Nephron (organoid): Measurements from ENCODE around the gene PFDN2.
"Not testable (repeated sequence)": the region's sequence is repeated elsewhere in the genome, so short reads cannot be mapped to it uniquely, and the experiment has no call there.

Experiments used
- H3K27ac Mint-ChIP-seq, 3 experiments: 2 replicates each; pipeline ENCODE4 v1.8.0; 2020; ENCODE audit warnings: mixed read lengths in 3 of 3, mild to moderate bottlenecking in 2 of 3, moderate library complexity in 1 of 3
- H3K27me3 Mint-ChIP-seq: 2 replicates; pipeline ENCODE4 v1.8.0; 2021; ENCODE audit warnings: low read depth, mild to moderate bottlenecking, moderate library complexity, mixed read lengths
- H3K36me3 Mint-ChIP-seq: 2 replicates; pipeline ENCODE4 v1.8.0; 2020; ENCODE audit warnings: low read depth, mixed read lengths
- H3K4me1 Mint-ChIP-seq: 2 replicates; pipeline ENCODE4 v1.8.0; 2020; ENCODE audit warnings: mixed read lengths
- H3K4me3 Mint-ChIP-seq, 3 experiments: 2 replicates each; pipeline ENCODE4 v1.8.0; 2020; ENCODE audit warnings: mild to moderate bottlenecking in 3 of 3, mixed read lengths in 3 of 3, moderate library complexity in 2 of 3
- H3K9me3 Mint-ChIP-seq: 2 replicates; pipeline ENCODE4 v1.8.0; 2020; ENCODE audit warnings: mixed read lengths
- TF ChIP-seq, protein P1 (sequence below), 3 experiments: fragments of 200-600 bp; sonication (generic); IDR thresholded peaks; one replicate each; pipeline ENCODE4 v1.5.0; 2021; ENCODE audit warnings: antibody characterized with exemption in 3 of 3; ENCODE audit not compliant: unreplicated experiment in 3 of 3

The PFDN2 gene

DNA sequence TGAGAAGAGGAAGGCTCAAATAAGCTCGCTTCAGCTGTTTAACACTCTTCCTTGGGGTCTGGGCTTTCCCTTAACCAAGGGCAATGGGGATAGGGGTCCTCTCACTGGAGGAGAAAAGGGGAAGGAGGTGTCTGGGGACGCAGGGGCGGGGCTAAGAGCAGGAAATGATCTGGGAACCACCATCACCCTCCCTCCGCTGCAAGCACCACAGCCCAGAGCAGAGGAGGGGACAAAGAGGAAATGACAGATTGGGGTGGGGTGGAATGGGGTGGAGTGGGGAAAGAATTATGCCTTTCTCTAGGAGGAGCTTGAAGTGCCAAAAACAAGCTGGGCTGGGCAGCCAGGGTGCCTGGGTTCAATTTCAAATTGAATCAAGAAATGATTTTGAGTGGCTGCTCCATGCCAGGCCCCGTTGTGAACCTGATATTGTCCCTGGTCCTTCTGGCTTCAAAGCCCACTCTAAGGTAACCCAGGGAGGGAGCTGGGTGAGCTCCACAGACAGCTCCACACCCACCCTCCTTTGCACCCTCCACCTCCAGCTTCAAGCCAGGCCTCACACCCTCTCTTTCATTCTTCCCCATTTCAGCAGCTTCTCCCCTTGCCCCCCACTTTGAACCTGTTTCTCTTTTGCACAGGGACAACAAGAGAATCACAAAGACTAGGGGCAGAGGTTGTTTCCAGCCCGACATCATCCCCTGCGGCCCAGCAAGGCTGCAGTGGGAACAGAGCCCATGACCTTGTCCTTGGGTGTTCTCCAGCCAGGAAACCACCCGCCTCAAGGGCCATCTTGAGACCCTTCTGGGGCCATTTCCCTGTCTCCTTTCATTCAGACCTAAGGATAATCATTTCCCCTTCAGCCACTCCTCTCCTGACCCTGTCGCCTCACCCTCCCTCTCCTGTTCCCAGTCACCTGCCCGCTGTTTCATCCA lies 49.3 kb downstream of the PFDN2 start:
- no peaks in the 10 kb centered on the region for H3K9me3 Mint-ChIP-seq
- TF ChIP-seq, protein P1, sequence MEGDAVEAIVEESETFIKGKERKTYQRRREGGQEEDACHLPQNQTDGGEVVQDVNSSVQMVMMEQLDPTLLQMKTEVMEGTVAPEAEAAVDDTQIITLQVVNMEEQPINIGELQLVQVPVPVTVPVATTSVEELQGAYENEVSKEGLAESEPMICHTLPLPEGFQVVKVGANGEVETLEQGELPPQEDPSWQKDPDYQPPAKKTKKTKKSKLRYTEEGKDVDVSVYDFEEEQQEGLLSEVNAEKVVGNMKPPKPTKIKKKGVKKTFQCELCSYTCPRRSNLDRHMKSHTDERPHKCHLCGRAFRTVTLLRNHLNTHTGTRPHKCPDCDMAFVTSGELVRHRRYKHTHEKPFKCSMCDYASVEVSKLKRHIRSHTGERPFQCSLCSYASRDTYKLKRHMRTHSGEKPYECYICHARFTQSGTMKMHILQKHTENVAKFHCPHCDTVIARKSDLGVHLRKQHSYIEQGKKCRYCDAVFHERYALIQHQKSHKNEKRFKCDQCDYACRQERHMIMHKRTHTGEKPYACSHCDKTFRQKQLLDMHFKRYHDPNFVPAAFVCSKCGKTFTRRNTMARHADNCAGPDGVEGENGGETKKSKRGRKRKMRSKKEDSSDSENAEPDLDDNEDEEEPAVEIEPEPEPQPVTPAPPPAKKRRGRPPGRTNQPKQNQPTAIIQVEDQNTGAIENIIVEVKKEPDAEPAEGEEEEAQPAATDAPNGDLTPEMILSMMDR (IDR thresholded peaks at IDR 0.05; ENCODE audit: unreplicated experiment in 3 of 3) = no peak
- H3K4me1 Mint-ChIP-seq = no peaks in the 10 kb centered on the region
- H3K4me3 Mint-ChIP-seq = no peak overlapping the region
- no peak overlapping the region for H3K27ac Mint-ChIP-seq
- peaks cover 22% of the 10 kb centered on the region for H3K27me3 Mint-ChIP-seq
- H3K36me3 Mint-ChIP-seq = no peaks in the 10 kb centered on the region

DNA sequence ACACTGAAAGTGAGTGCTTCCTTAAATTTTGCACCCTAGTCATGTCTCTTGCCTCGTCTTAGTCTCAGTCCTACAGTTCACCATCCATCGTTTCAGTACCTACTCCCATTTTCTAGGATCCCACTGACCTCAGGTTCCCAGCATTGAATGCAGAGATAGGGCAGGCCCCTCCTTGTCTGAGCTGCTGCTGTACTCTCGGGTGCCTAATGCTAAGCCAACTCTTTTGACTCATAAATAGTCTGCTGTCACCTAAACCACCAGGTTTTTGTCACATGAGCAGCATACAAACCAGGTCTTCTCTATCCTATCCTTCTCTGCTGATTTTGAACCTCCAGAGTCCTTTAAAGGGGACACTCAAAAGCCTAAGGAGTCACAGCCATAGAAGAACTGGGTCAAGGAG lies 51.1 kb downstream of the PFDN2 start:
- TF ChIP-seq, protein P1 (IDR thresholded peaks at IDR 0.05; ENCODE audit: unreplicated experiment in 3 of 3) = no peak
- no peak overlapping the region for H3K27ac Mint-ChIP-seq
- H3K4me1 Mint-ChIP-seq = no peaks in the 10 kb centered on the region
- H3K4me3 Mint-ChIP-seq = no peak overlapping the region
- H3K9me3 Mint-ChIP-seq = no peaks in the 10 kb centered on the region
- H3K36me3 Mint-ChIP-seq = no peaks in the 10 kb centered on the region
- peaks cover 40% of the 10 kb centered on the region for H3K27me3 Mint-ChIP-seq

DNA sequence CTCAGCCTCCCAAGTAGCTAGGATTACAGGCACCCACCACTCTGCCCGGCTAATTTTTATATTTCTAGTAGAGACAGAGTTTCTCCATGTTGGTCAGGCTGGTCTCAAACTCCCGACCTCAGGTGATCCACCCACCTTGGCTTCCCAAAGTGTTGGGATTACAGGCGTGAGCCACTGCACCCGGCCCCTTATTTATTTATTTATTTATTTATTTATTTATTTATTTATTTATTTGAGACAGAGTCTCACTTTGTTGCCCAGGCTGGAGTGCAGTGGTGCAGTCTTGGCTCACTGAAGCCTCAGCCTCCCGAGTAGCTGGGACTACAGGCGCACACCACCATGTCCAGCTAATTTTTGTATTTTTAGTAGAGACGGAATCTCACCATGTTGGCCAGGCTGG lies 52.2 kb downstream of the PFDN2 start:
- peaks cover 42% of the 10 kb centered on the region for H3K27me3 Mint-ChIP-seq
- H3K27ac Mint-ChIP-seq, H3K36me3 Mint-ChIP-seq, H3K9me3 Mint-ChIP-seq, H3K4me3 Mint-ChIP-seq, H3K4me1 Mint-ChIP-seq: not testable (repeated sequence)

DNA sequence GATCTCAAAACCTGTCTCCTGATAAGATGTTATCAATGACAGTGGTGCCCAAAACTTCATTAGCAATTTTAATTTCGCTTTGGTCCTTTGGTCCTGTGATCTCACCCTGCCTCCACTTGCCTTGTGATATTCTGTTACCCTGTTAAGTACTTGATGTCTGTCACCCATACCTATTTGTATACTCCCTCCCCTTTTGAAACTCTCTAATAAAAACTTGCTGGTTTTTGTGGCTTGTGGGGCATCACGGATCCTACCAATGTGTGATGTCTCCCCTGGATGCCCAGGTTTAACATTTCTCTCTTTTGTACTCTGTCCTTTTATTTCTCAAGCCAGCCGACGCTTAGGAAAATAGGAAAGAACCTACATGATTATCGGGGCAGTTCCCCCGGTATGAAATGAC lies 53.9 kb downstream of the PFDN2 start:
- H3K4me1 Mint-ChIP-seq, H3K36me3 Mint-ChIP-seq, H3K9me3 Mint-ChIP-seq, H3K27ac Mint-ChIP-seq, H3K4me3 Mint-ChIP-seq: not testable (repeated sequence)
- H3K27me3 Mint-ChIP-seq = peaks cover 42% of the 10 kb centered on the region

DNA sequence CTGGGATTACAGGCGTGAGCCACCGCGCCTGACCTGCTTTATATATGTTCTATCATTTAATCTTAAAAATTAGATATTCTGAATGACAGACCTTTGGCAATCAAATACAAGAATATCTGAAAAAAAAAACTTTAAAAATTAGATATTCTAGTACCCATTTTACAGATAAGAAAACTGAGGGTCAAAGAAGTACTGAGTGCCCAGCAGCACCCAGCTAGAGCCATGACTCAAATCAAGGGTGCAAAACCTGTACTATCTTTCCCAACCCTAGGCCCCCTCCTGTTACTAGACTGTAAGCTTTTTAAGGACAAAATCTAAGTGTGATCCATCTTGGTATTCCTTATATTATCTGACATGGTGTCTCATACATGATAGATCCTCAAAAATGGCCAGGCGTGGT lies 56.4 kb downstream of the PFDN2 start:
- Mint-ChIP-seq H3K4me3 (no peak overlapping the region), H3K9me3 (no peaks in the 10 kb centered on the region), H3K27me3 (peaks cover 40% of the 10 kb centered on the region), H3K4me1 (no peaks in the 10 kb centered on the region), H3K36me3 (no peaks in the 10 kb centered on the region), H3K27ac (no peak overlapping the region)
- TF ChIP-seq, protein P1 (IDR thresholded peaks at IDR 0.05; ENCODE audit: unreplicated experiment in 3 of 3) = no peak

DNA sequence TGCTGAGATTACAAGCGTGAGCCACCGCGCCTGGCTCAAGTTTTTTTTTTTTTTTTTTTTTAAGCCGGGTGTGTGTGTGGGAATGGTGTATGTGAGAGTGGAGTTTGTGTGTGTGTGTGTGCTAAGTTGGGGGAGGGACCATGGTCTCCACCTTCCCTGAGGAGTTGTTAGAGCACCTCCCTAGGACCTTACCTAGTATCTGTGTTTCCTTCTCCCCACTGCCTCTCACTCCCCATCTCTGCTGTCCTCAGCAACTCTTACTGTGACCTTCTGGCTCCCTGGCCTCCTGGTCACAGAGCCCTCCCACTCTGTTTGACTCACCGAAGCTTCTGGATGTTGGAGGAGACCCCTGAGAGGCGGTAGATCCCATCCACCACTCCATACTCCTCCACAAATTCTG lies 58.5 kb downstream of the PFDN2 start:
- TF ChIP-seq, protein P1 (IDR thresholded peaks at IDR 0.05; ENCODE audit: unreplicated experiment in 3 of 3) = no peak
- Mint-ChIP-seq H3K4me1 (no peaks in the 10 kb centered on the region), H3K27me3 (peaks cover 36% of the 10 kb centered on the region), H3K9me3 (no peaks in the 10 kb centered on the region), H3K36me3 (no peaks in the 10 kb centered on the region), H3K4me3 (no peak overlapping the region), H3K27ac (no peak overlapping the region)

DNA sequence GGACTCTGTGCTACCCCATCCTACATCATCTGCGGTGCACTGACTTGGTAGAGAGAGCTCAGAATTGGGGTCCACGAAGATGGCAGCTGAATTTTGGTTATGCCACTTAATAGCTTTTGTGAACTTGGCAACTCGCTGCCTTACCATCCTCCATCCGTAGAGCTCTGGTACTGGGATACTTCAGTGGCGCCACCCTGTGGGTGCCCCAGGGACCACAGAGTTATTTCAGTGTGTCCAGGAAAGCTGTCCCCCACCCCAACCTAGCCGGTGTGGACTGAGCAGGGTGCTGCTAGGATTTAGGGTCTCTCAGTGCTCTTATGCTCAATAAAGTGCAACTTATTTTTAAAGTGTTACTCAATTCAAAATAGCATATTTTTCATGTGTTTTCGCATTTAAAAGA lies 63.0 kb downstream of the PFDN2 start:
- no peaks in the 10 kb centered on the region for H3K9me3 Mint-ChIP-seq
- H3K27me3 Mint-ChIP-seq = peaks cover 16% of the 10 kb centered on the region
- H3K4me3 Mint-ChIP-seq = no peak overlapping the region
- TF ChIP-seq, protein P1 (IDR thresholded peaks at IDR 0.05; ENCODE audit: unreplicated experiment in 3 of 3) = no peak
- H3K36me3 Mint-ChIP-seq = no peaks in the 10 kb centered on the region
- H3K4me1 Mint-ChIP-seq = no peaks in the 10 kb centered on the region
- no peak overlapping the region for H3K27ac Mint-ChIP-seq
